Activated CD4-positive, alpha-beta T cell treated with anti-CD3 and anti-CD28 coated beads, Interleukin-10, Interleukin-2, amounts not matched to agents 100 ng/mL and 50 ng/mL, durations not matched to agents 16 hours and 8 hours (primary cell): ENCODE measurements around the gene GNG13.
"Not testable (repeated sequence)": the region's sequence is repeated elsewhere in the genome, so short reads cannot be mapped to it uniquely, and the experiment has no call there.

Experiments
- DNase-seq: peaks from one replicate; pipeline ENCODE4 v3.0.0-alpha.2; 2020

The GNG13 gene

GRCh38 chr16:776298-776697 lies 24.2 kb downstream of the GNG13 start:
- DNase-seq = not testable (repeated sequence)

- no peak for DNase-seq
These were observed 25.2 kb downstream of the GNG13 start for GRCh38 chr16:775236-775796.

GRCh38 chr16:774086-775001 lies 26.2 kb downstream of the GNG13 start:
- DNase-seq = no peak

GRCh38 chr16:772959-773358 lies 27.6 kb downstream of the GNG13 start:
- DNase-seq = no peak

GRCh38 chr16:770411-770810 lies 30.1 kb downstream of the GNG13 start:
- no peak for DNase-seq

- DNase-seq = no peak
These were observed 30.6 kb downstream of the GNG13 start for GRCh38 chr16:769934-770333.

GRCh38 chr16:769184-769784 lies 31.2 kb downstream of the GNG13 start:
- no peak for DNase-seq

GRCh38 chr16:768428-768827 lies 32.1 kb downstream of the GNG13 start:
- no peak for DNase-seq

- no peak for DNase-seq
These were observed 32.7 kb downstream of the GNG13 start for GRCh38 chr16:767743-768235.

- no peak for DNase-seq
These were observed 33.5 kb downstream of the GNG13 start for GRCh38 chr16:766820-767640.

GRCh38 chr16:766008-766819 lies 34.3 kb downstream of the GNG13 start:
- no peak for DNase-seq

- DNase-seq = no peak
These were observed 35.1 kb downstream of the GNG13 start for GRCh38 chr16:765488-765865.

- no peak for DNase-seq
These were observed 35.6 kb downstream of the GNG13 start for GRCh38 chr16:764848-765487.

- no peak for DNase-seq
These were observed 36.3 kb downstream of the GNG13 start for GRCh38 chr16:764184-764750.

- DNase-seq = no peak
These were observed 37.0 kb downstream of the GNG13 start for GRCh38 chr16:763369-764183.

GRCh38 chr16:762595-763268 lies 37.8 kb downstream of the GNG13 start:
- no peak for DNase-seq

GRCh38 chr16:761625-762513 lies 38.7 kb downstream of the GNG13 start:
- DNase-seq = no peak

GRCh38 chr16:760545-761343 lies 39.8 kb downstream of the GNG13 start, which contains the start of gene MSLN:
MSLN (plus strand) TSS chr16:760734; CDS start chr16:762681, 1,947 bp downstream.
- DNase-seq = no peak
